HepG2 (cell line): ENCODE data around the gene LTA4H. TPM values are rescaled to one million over a fixed set of nuclear protein-coding genes. Genes with fewer than 3 reads are reported as not detected.

ENCODE experiments used
- AGO2 ChIP-seq: fragments of 200-400 bp; formaldehyde crosslinking; optimal IDR thresholded peaks from 2 replicates; pipeline ENCODE3; 2017; ENCODE audit warnings: mild to moderate bottlenecking, low read depth, low read length, moderate library complexity
- EP300 ChIP-seq, 3 experiments: sonication (generic) in 1 of 3; formaldehyde crosslinking in 1 of 3; IDR thresholded peaks; 2 replicates each; pipeline versions ENCODE4 v1.5.1 to v1.6.1; 2011 to 2020; ENCODE audit warnings: low read depth in 2 of 3, low read length in 2 of 3, borderline replicate concordance in 1 of 3, improper control_type of control experiment in 1 of 3, mild to moderate bottlenecking in 1 of 3, missing genetic modification reagents in 1 of 3, moderate library complexity in 1 of 3
- ERF ChIP-seq: IDR thresholded peaks from 2 replicates; pipeline ENCODE4 v1.6.1; 2018; ENCODE audit warnings: missing biosample characterization, missing genetic modification reagents
- FOSL2 ChIP-seq: sonication (generic); formaldehyde crosslinking; IDR thresholded peaks from 2 replicates; pipeline ENCODE4 v1.4.0; 2020; ENCODE audit warnings: missing genetic modification reagents
- FOXK2 ChIP-seq: fragments of 450-650 bp; IDR thresholded peaks from 2 replicates; pipeline ENCODE4 v1.6.1; 2016
- HDAC1 ChIP-seq: sonication (generic); formaldehyde crosslinking; IDR thresholded peaks from 2 replicates; pipeline ENCODE4 v1.5.1; 2020; ENCODE audit warnings: mild to moderate bottlenecking, missing genetic modification reagents
- HNRNPL ChIP-seq: fragments of 200-400 bp; formaldehyde crosslinking; IDR thresholded peaks from 2 replicates; pipeline ENCODE4 v1.6.1; 2017; ENCODE audit warnings: mild to moderate bottlenecking, low read depth, low read length
- KDM3A ChIP-seq: IDR thresholded peaks from 2 replicates; pipeline ENCODE4 v1.6.1; 2018; ENCODE audit warnings: low read depth, missing compliant biosample characterization
- KDM5B ChIP-seq: sonication (generic); formaldehyde crosslinking; IDR thresholded peaks from 2 replicates; pipeline ENCODE4 v1.4.0; 2020; ENCODE audit warnings: missing genetic modification reagents, mild to moderate bottlenecking, borderline replicate concordance
- KLF16 ChIP-seq, 2 experiments: sonication (generic) in 1 of 2; formaldehyde crosslinking in 1 of 2; IDR thresholded peaks; 2 replicates each; pipeline versions ENCODE4 v1.6.1 to v1.8.0; 2016 to 2023; ENCODE audit warnings: missing genetic modification reagents in 2 of 2, missing compliant biosample characterization in 1 of 2
- MIXL1 ChIP-seq: IDR thresholded peaks from 2 replicates; pipeline ENCODE4 v1.6.1; 2016
- NR2F6 ChIP-seq, 2 experiments: IDR thresholded peaks; 2 replicates each; pipeline ENCODE4 v1.6.1; 2016; ENCODE audit warnings: antibody characterized with exemption in 1 of 2, mild to moderate bottlenecking in 1 of 2
- TBL1XR1 ChIP-seq: fragments of 150-350 bp; IDR thresholded peaks from 2 replicates; pipeline ENCODE4 v1.6.1; 2014; ENCODE audit warnings: borderline replicate concordance, low read length; ENCODE audit not compliant: partially characterized antibody
- TCF7 ChIP-seq: sonication (generic); IDR thresholded peaks from 2 replicates; pipeline ENCODE4 v1.6.1; 2016; ENCODE audit warnings: antibody characterized with exemption, low read depth
- TCF7L2 ChIP-seq: IDR thresholded peaks from 2 replicates; pipeline ENCODE4 v1.6.1; 2011; ENCODE audit warnings: mild to moderate bottlenecking, low read depth, low read length, moderate library complexity
- THAP11 ChIP-seq: IDR thresholded peaks from 2 replicates; pipeline ENCODE4 v1.6.1; 2016; ENCODE audit warnings: missing biosample characterization, missing genetic modification reagents
- U2AF2 ChIP-seq: fragments of 200-400 bp; formaldehyde crosslinking; IDR thresholded peaks from 2 replicates; pipeline ENCODE4 v1.6.1; 2017; ENCODE audit warnings: low read depth, mild to moderate bottlenecking, low read length
- ZFP36L1 ChIP-seq: sonication (generic); formaldehyde crosslinking; IDR thresholded peaks from 2 replicates; pipeline ENCODE4 v1.8.0; 2022; ENCODE audit warnings: mild to moderate bottlenecking, missing genetic modification reagents, moderate library complexity
- ZNF234 ChIP-seq: sonication (generic); formaldehyde crosslinking; conservative IDR thresholded peaks from 2 replicates; pipeline ENCODE4 v1.5.1; 2020; ENCODE audit warnings: mild to moderate bottlenecking, missing genetic modification reagents
- ZNF24 ChIP-seq: fragments of 450-650 bp; IDR thresholded peaks from 2 replicates; pipeline ENCODE4 v1.6.1; 2017; ENCODE audit warnings: antibody characterized with exemption, mild to moderate bottlenecking
- ZNF441 ChIP-seq: sonication (generic); formaldehyde crosslinking; IDR thresholded peaks from 2 replicates; pipeline ENCODE4 v1.7.0; 2021; ENCODE audit warnings: missing genetic modification reagents, borderline replicate concordance
- ZNF879 ChIP-seq: sonication (generic); formaldehyde crosslinking; IDR thresholded peaks from 2 replicates; pipeline ENCODE4 v1.8.1; 2023; ENCODE audit warnings: missing genetic modification reagents
- polyA plus RNA-seq, 8 experiments: library from polyadenylated mRNA; depleted of rRNA in 3 of 8; stranded (reverse) in 7 of 8; unstranded in 1 of 8; fragments of >200 nt; fragmentation: Illumina TruSeq in 4 of 8; extraction: Trizol in 4 of 8; gene quantifications; 2 replicates each; pipeline versions ENCODE4 v1.2.1 to v1.2.3, GENCODE V29; 2011 to 2016; ENCODE audit warnings: low read depth in 4 of 8, missing spikeins in 1 of 8, mixed read lengths in 1 of 8; ENCODE audit not compliant: insufficient read depth in 1 of 8
- total RNA-seq, 5 experiments: library from RNA; depleted of rRNA; stranded (reverse); fragments of >200 nt; fragmentation: Illumina TruSeq; extraction: Trizol; gene quantifications; 2 replicates each; pipeline ENCODE4 v1.2.3, GENCODE V29; 2016; ENCODE audit warnings: low read depth in 1 of 5
- TF ChIP-seq, protein P1 (sequence below): sonication (generic); formaldehyde crosslinking; IDR thresholded peaks from 2 replicates; pipeline ENCODE4 v1.8.0; 2022; ENCODE audit warnings: low read depth, missing genetic modification reagents
- TF ChIP-seq, protein P2 (sequence below): sonication (generic); formaldehyde crosslinking; IDR thresholded peaks from 2 replicates; pipeline ENCODE4 v1.9.0; 2022; ENCODE audit warnings: missing genetic modification reagents, mild to moderate bottlenecking, borderline replicate concordance
- TF ChIP-seq, protein P3 (sequence below): sonication (generic); formaldehyde crosslinking; IDR thresholded peaks from 2 replicates; pipeline ENCODE4 v1.5.0; 2020; ENCODE audit warnings: missing genetic modification reagents
- TF ChIP-seq, protein P4 (sequence below): sonication (generic); formaldehyde crosslinking; IDR thresholded peaks from 2 replicates; pipeline ENCODE4 v1.4.0; 2020; ENCODE audit warnings: missing genetic modification reagents

Gene LTA4H
- total and polyA plus RNA-seq, 2 of the 13 experiments (the other 11 are each of a cell fraction or from before 2014, with no cell fraction given), result 87.5 to 90.4 TPM

DNA sequence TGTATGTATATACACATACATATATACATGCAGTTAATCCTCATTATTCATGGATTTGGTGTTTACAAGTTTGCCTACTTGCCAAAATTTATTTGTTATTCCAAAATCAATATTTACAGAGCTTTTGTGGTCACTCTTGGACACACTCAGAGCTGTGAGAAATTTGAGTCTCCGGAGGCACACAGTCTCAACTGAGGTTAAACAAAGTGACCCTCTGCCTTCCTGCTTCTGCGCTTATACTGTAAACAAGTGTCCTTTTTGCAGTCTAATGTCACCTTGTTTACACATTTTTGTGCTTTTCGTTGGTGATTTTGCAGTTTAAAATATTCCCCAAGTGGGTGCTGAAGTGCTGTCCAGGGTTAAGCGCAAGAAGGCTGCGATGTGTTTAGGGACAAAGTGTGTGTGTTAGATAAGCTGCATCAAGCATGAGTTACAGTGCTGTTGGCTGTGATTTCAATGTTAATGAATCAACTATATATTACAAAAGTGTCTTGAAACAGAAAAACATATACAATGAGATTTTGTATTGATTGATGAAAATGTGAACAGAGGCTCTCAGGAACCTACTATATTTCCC, 13.1 kb upstream of the LTA4H start (continued):
- TF ChIP-seq, protein P1, sequence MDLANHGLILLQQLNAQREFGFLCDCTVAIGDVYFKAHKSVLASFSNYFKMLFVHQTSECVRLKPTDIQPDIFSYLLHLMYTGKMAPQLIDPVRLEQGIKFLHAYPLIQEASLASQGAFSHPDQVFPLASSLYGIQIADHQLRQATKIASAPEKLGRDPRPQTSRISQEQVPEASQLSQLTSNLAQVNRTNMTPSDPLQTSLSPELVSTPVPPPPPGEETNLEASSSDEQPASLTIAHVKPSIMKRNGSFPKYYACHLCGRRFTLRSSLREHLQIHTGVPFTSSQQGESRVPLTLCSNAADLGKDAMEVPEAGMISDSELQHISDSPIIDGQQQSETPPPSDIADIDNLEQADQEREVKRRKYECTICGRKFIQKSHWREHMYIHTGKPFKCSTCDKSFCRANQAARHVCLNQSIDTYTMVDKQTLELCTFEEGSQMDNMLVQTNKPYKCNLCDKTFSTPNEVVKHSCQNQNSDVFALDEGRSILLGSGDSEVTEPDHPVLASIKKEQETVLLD, result no peak
- no peak for TF ChIP-seq AGO2
- TF ChIP-seq FOXK2, result no peak
- peak; percentile 58; the same call in 1 of the 2 replicates for TF ChIP-seq ERF (CRISPR knock-in tag)
- TF ChIP-seq HDAC1 (CRISPR knock-in tag), result peak; percentile 54; the same call in 1 of the 2 replicates
- TF ChIP-seq THAP11 (CRISPR knock-in tag), result peak; percentile 39; the same call in 1 of the 2 replicates
- TF ChIP-seq KDM3A (CRISPR knock-in tag), result no peak
- TF ChIP-seq EP300 (IDR thresholded peaks at IDR 0.05; ENCODE audit: low read depth in 2 of 2, low read length in 2 of 2), result peak in 1 of 2 experiments; percentile 59; a peak in 1 of 4 replicates
- no peak for TF ChIP-seq EP300 (CRISPR knock-in tag; IDR thresholded peaks at IDR 0.05; ENCODE audit: borderline replicate concordance)
- no peak for TF ChIP-seq ZNF24
- TF ChIP-seq TBL1XR1, result no peak
- peak; percentile 90 for TF ChIP-seq NR2F6 (IDR thresholded peaks at IDR 0.05)
- TF ChIP-seq NR2F6 (CRISPR knock-in tag; IDR thresholded peaks at IDR 0.05), result peak; percentile 84
- peak in 1 of 2 experiments; percentile 42; a peak in 1 of 4 replicates for TF ChIP-seq KLF16 (CRISPR knock-in tag; IDR thresholded peaks at IDR 0.05)
- TF ChIP-seq, protein P2, sequence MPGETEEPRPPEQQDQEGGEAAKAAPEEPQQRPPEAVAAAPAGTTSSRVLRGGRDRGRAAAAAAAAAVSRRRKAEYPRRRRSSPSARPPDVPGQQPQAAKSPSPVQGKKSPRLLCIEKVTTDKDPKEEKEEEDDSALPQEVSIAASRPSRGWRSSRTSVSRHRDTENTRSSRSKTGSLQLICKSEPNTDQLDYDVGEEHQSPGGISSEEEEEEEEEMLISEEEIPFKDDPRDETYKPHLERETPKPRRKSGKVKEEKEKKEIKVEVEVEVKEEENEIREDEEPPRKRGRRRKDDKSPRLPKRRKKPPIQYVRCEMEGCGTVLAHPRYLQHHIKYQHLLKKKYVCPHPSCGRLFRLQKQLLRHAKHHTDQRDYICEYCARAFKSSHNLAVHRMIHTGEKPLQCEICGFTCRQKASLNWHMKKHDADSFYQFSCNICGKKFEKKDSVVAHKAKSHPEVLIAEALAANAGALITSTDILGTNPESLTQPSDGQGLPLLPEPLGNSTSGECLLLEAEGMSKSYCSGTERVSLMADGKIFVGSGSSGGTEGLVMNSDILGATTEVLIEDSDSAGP (CRISPR knock-in tag), result no peak
- no peak for TF ChIP-seq ZNF879
- TF ChIP-seq MIXL1 (CRISPR knock-in tag), result 0 out of 2 replicates have a peak, but pooled peaks have one; percentile 26
- TF ChIP-seq KDM5B (CRISPR knock-in tag), result no peak
- peak; percentile 59; the same call in 1 of the 2 replicates for TF ChIP-seq TCF7
- no peak for TF ChIP-seq U2AF2
- 0 out of 2 replicates have a peak, but pooled peaks have one; percentile 32 for TF ChIP-seq ZFP36L1
- TF ChIP-seq FOSL2 (CRISPR knock-in tag), result peak; percentile 47
- TF ChIP-seq, protein P3, sequence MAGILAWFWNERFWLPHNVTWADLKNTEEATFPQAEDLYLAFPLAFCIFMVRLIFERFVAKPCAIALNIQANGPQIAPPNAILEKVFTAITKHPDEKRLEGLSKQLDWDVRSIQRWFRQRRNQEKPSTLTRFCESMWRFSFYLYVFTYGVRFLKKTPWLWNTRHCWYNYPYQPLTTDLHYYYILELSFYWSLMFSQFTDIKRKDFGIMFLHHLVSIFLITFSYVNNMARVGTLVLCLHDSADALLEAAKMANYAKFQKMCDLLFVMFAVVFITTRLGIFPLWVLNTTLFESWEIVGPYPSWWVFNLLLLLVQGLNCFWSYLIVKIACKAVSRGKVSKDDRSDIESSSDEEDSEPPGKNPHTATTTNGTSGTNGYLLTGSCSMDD (CRISPR knock-in tag), result no peak
- TF ChIP-seq ZNF234 (CRISPR knock-in tag), result no peak
- no peak for TF ChIP-seq TCF7L2
- no peak for TF ChIP-seq HNRNPL
- TF ChIP-seq ZNF441 (CRISPR knock-in tag), result no peak
- TF ChIP-seq, protein P4, sequence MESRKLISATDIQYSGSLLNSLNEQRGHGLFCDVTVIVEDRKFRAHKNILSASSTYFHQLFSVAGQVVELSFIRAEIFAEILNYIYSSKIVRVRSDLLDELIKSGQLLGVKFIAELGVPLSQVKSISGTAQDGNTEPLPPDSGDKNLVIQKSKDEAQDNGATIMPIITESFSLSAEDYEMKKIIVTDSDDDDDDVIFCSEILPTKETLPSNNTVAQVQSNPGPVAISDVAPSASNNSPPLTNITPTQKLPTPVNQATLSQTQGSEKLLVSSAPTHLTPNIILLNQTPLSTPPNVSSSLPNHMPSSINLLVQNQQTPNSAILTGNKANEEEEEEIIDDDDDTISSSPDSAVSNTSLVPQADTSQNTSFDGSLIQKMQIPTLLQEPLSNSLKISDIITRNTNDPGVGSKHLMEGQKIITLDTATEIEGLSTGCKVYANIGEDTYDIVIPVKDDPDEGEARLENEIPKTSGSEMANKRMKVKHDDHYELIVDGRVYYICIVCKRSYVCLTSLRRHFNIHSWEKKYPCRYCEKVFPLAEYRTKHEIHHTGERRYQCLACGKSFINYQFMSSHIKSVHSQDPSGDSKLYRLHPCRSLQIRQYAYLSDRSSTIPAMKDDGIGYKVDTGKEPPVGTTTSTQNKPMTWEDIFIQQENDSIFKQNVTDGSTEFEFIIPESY, result no peak
